ENCODE data around the gene GIMAP5. TPM values are rescaled to one million over a fixed set of nuclear protein-coding genes. Genes with fewer than 3 reads are reported as not detected.

The GIMAP5 gene
- total RNA-seq, 3 donors from 2014 or later, result 3.1 to 10.3 (median 9.3) TPM

DNA sequence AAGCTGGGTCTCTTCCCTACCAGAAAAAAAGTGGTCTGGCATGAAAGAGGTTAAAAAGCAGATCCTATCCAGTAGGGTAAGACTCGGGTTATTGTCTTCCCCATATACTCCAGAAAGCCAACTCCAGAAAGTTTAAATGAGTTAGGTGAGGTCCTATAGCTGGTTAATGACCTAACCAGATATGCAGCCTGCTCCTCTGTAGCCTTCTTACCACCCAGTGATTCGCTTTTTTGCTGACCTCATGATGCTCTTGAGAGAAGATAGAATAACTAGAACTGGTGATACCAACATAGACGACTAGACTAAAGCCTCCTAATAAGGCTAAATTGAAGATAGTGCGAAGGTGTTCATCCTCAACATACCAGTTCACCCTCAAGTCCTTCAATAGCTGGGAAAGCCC is 21.5 kb upstream of the GIMAP5 start:
- Histone ChIP-seq H3K4me3 (no peak overlapping the region), H3K4me1 (ENCODE audit: low read depth) (no peaks in the 10 kb centered on the region), H3K9me3 (no peaks in the 10 kb centered on the region), H3K36me3 (ENCODE audit: low read depth) (no peaks in the 10 kb centered on the region)
- intact Hi-C loops (cut with DNase I, micrococcal nuclease), result no loop called here
- ATAC-seq (peak; percentile 22), DNase-seq (no peak)
- TF ChIP-seq, protein P1, sequence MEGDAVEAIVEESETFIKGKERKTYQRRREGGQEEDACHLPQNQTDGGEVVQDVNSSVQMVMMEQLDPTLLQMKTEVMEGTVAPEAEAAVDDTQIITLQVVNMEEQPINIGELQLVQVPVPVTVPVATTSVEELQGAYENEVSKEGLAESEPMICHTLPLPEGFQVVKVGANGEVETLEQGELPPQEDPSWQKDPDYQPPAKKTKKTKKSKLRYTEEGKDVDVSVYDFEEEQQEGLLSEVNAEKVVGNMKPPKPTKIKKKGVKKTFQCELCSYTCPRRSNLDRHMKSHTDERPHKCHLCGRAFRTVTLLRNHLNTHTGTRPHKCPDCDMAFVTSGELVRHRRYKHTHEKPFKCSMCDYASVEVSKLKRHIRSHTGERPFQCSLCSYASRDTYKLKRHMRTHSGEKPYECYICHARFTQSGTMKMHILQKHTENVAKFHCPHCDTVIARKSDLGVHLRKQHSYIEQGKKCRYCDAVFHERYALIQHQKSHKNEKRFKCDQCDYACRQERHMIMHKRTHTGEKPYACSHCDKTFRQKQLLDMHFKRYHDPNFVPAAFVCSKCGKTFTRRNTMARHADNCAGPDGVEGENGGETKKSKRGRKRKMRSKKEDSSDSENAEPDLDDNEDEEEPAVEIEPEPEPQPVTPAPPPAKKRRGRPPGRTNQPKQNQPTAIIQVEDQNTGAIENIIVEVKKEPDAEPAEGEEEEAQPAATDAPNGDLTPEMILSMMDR (IDR thresholded peaks at IDR 0.05), result no peak

DNA sequence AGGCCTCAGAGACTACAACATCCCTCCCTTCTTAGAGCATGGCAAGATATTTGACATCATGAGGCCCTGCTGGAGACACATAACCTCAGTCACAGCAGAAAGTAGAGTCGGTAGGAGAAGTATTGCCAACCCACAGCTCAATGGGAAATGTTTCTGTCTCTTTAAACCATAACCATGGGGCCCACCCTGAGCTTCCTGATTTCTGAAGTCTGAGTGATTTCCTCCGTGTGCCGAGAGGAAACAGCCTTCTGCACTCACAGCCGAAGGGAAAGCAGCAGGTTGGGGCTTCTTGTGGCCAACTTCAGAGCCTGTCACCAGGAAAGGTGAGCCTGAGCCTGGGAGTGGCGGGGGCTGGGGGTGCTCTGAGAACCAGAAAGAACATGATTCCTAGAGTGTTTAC is 20.9 kb upstream of the GIMAP5 start, which contains the start of gene GIMAP1:
Gene GIMAP1, plus strand, starts transcription at position 246 of the 400 bp plus-strand sequence. CDS start 2,435 bp downstream, outside the sequence.
- TF ChIP-seq, protein P1 (IDR thresholded peaks at IDR 0.05), result no peak
- intact Hi-C loops (cut with DNase I, micrococcal nuclease), result no loop called here
- peak; percentile 79 for ATAC-seq
- Histone ChIP-seq H3K4me3 (peak within 1 kb of the TSS; percentile 6), H3K36me3 (ENCODE audit: low read depth) (no peaks in the 10 kb centered on the region), H3K9me3 (no peaks in the 10 kb centered on the region), H3K4me1 (ENCODE audit: low read depth) (no peaks in the 10 kb centered on the region)
- DNase-seq, result peak; percentile 44 to 58 (median 55)

DNA sequence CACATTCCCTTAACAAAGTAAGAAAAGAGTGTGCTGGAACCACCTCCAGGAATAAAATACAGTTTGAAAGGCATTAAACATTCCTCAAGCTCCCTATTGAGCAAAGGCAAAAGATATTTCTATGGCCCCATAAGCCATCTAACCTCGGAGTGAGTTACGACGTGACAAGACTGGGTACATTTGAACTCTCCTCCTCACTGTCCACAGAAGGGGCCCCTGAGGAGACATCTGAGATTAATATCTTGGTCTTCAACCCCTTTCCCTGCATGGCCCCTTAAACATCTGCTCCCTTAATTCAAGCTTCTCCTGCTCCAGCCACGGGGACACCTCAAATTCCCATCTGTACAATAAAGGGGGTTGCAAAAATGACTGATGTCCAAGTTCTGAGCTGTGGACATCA is 20.3 kb upstream of the GIMAP5 start:
- DNase-seq (no peak), ATAC-seq (no peak)
- Histone ChIP-seq H3K4me3 (peak overlapping the region; percentile 6), H3K4me1 (ENCODE audit: low read depth) (no peaks in the 10 kb centered on the region), H3K9me3 (no peaks in the 10 kb centered on the region), H3K36me3 (ENCODE audit: low read depth) (no peaks in the 10 kb centered on the region)
- TF ChIP-seq, protein P1 (IDR thresholded peaks at IDR 0.05), result no peak
- intact Hi-C loops (cut with DNase I, micrococcal nuclease), result no loop called here

DNA sequence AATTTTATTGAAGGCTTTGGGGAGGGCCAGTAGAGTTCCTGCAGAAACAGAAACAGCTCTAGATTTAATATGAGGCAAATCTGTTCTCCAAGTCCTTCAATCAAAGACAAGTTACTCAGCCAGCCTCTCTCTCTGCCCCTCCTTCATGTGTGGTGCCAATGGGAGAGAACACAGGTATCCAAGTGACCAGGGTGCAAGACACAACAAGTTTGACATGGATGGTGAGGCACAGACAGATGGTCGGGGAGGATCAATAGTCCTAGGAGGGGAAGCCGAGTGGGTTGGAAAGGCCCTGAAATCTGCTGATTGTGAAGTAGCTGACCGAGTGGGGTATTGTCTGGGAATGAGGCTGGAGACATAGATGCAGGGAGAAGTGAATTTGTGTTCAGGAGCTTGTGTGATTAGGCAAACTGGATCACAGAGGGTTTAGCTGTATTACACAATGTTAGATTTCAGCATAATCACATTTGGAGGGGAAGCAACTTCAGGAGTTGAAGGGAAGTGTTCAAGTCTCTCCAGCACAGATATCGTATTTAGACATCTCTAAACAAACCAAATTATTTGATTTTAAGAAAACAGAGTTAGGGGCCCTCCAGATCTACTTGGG is 19.3 kb upstream of the GIMAP5 start:
- Histone ChIP-seq H3K36me3 (ENCODE audit: low read depth) (no peaks in the 10 kb centered on the region), H3K4me3 (no peak overlapping the region), H3K4me1 (ENCODE audit: low read depth) (no peaks in the 10 kb centered on the region), H3K9me3 (no peaks in the 10 kb centered on the region)
- intact Hi-C loops (cut with DNase I, micrococcal nuclease), result no loop called here
- TF ChIP-seq, protein P1 (IDR thresholded peaks at IDR 0.05), result no peak
- no peak for ATAC-seq
- DNase-seq, result no peak

DNA sequence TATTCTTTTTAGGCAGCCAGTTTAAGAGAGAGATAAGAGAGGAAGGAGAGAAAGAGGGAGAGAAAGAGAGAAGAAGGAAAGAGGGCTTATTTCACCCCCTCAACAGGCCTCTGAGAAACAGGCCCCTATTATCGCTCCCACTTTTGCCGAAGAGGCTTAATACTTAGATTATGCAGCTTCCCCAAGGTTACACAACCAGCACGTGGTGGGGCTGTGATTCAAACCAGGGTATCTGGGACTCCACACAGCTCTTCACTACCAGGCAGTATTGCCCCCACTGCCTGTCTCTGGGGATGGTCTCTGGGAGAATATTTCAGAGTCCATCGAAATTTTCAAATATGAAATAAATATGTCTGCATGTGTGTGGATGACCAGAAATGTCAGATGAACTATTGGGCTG is 17.8 kb upstream of the GIMAP5 start:
- intact Hi-C loops (cut with DNase I, micrococcal nuclease), result no loop called here
- ATAC-seq, result no peak
- Histone ChIP-seq H3K36me3 (ENCODE audit: low read depth) (no peaks in the 10 kb centered on the region), H3K9me3 (no peaks in the 10 kb centered on the region), H3K4me1 (ENCODE audit: low read depth) (no peaks in the 10 kb centered on the region), H3K4me3 (no peak overlapping the region)
- DNase-seq, result no peak
- TF ChIP-seq, protein P1 (IDR thresholded peaks at IDR 0.05), result no peak

All from mucosa of descending colon (tissue), 3 donors.